ENCODE data around the gene WNT1. TPM values are rescaled to one million over a fixed set of nuclear protein-coding genes. Genes with fewer than 3 reads are reported as not detected.

Gene WNT1
- polyA plus RNA-seq, 1 donor from 2014 or later: not detected

GRCh38 chr12:48957141-48958048 is 20.7 kb upstream of the WNT1 start, which contains the start of gene ARF3 (continued):
- TF ChIP-seq MXI1 (conservative IDR thresholded peaks at IDR 0.05; ENCODE audit: poor library complexity, severe bottlenecking) (peak; percentile 72), RAD21 (conservative IDR thresholded peaks at IDR 0.05) (no peak)

GRCh38 chr12:48958049-48958388 is 20.1 kb upstream of the WNT1 start:
- peaks cover 12% of the 10 kb centered on the region for H3K36me3 ChIP-seq (ENCODE audit: insufficient read depth, low read length)
- H3K9me2 ChIP-seq (ENCODE audit: insufficient read depth, low read length): no peaks in the 10 kb centered on the region
- TF ChIP-seq RAD21 (conservative IDR thresholded peaks at IDR 0.05): no peak
- TF ChIP-seq EZH2 (IDR thresholded peaks at IDR 0.05; ENCODE audit: borderline replicate concordance, insufficient read depth, low read length, poor library complexity, severe bottlenecking): no peak
- peaks cover 15% of the 10 kb centered on the region for H3K27me3 ChIP-seq (ENCODE audit: insufficient read depth, low read depth, low read length)
- peak overlapping the region; percentile 73 for H2AFZ ChIP-seq (ENCODE audit: low read depth, low read length)
- peak overlapping the region; percentile 85 for H3K4me2 ChIP-seq (ENCODE audit: low read length)
- peak overlapping the region; percentile 99 for H3K27ac ChIP-seq (ENCODE audit: low read length)
- peak overlapping the region; percentile 99 for H3K9ac ChIP-seq (ENCODE audit: low read length)
- H3F3A ChIP-seq (ENCODE audit: insufficient read depth, low read length, poor library complexity, severe bottlenecking): no peaks in the 10 kb centered on the region
- H3K79me2 ChIP-seq (replicated peaks; ENCODE audit: insufficient read depth, low read length): peaks cover 31% of the 10 kb centered on the region
- H3K4me3 ChIP-seq (ENCODE audit: low read length): peak overlapping the region; percentile 90
- H3K9me3 ChIP-seq (ENCODE audit: low read length): no peaks in the 10 kb centered on the region
- H4K20me1 ChIP-seq (ENCODE audit: insufficient read depth): peaks cover 19% of the 10 kb centered on the region

GRCh38 chr12:48960834-48961233 is 17.3 kb upstream of the WNT1 start:
- Histone ChIP-seq H3K36me3 (ENCODE audit: insufficient read depth, low read length) (no peaks in the 10 kb centered on the region), H3K4me3 (ENCODE audit: low read length) (no peak overlapping the region), H2AFZ (ENCODE audit: low read depth, low read length) (no peak overlapping the region), H3K79me2 (replicated peaks; ENCODE audit: insufficient read depth, low read length) (peaks cover 3% of the 10 kb centered on the region), H3K9me3 (ENCODE audit: low read length) (no peaks in the 10 kb centered on the region), H3K27ac (ENCODE audit: low read length) (no peak overlapping the region), H3K9ac (ENCODE audit: low read length) (no peak overlapping the region), H3F3A (ENCODE audit: insufficient read depth, low read length, poor library complexity, severe bottlenecking) (no peaks in the 10 kb centered on the region), H3K4me2 (ENCODE audit: low read length) (no peak overlapping the region), H4K20me1 (ENCODE audit: insufficient read depth) (no peaks in the 10 kb centered on the region), H3K9me2 (ENCODE audit: insufficient read depth, low read length) (no peaks in the 10 kb centered on the region), H3K27me3 (ENCODE audit: insufficient read depth, low read depth, low read length) (peaks cover 33% of the 10 kb centered on the region)
- TF ChIP-seq EZH2 (IDR thresholded peaks at IDR 0.05; ENCODE audit: borderline replicate concordance, insufficient read depth, low read length, poor library complexity, severe bottlenecking) (no peak), MXI1 (conservative IDR thresholded peaks at IDR 0.05; ENCODE audit: poor library complexity, severe bottlenecking) (no peak), EP300 (conservative IDR thresholded peaks at IDR 0.05; ENCODE audit: poor library complexity, severe bottlenecking) (no peak), TAF1 (IDR thresholded peaks at IDR 0.05; ENCODE audit: low read depth) (no peak), CTCF (IDR thresholded peaks at IDR 0.05; ENCODE audit: poor library complexity, severe bottlenecking) (no peak), RAD21 (conservative IDR thresholded peaks at IDR 0.05) (no peak), REST (IDR thresholded peaks at IDR 0.05; ENCODE audit: borderline replicate concordance) (no peak), POLR2AphosphoS5 (IDR thresholded peaks at IDR 0.05) (no peak), SMC3 (conservative IDR thresholded peaks at IDR 0.05; ENCODE audit: poor library complexity) (no peak)
